Measurements from ENCODE around the gene FSD2. TPM values are rescaled to one million over a fixed set of nuclear protein-coding genes. Genes with fewer than 3 reads are reported as not detected.

Gene FSD2
- total and polyA plus RNA-seq, 10 donors = 0.02 to 0.03 (median 0.02) TPM; not detected in 7

GRCh38 chr15:82737975-82738374, 67.9 kb downstream of the FSD2 start:
- no peak overlapping the region for H3K27ac ChIP-seq
- WGBS, 5 donors = 87 to 99% (median 96%) methylated on average over 2 of the region's 2 CpGs
- no peak overlapping the region for H3K4me3 ChIP-seq
- H3K36me3 ChIP-seq = peaks cover 0 to 51% (median 13%) of the 10 kb centered on the region in 6 donors
- TF ChIP-seq POLR2A (IDR thresholded peaks at IDR 0.05) (no peak), CTCF (IDR thresholded peaks at IDR 0.05 in 8 of 11, conservative IDR thresholded peaks at IDR 0.05 in 3 of 11) (no peak), POLR2AphosphoS5 (IDR thresholded peaks at IDR 0.05) (no peak)
- intact Hi-C loops (cut with DNase I; ENCODE audit: low total_unique reads) = no loop called here
- H3K4me1 ChIP-seq = no peaks in the 10 kb centered on the region
- H3K9me3 ChIP-seq = no peaks in the 10 kb centered on the region
- no peaks in the 10 kb centered on the region for H3K27me3 ChIP-seq (replicated peaks in 1 of 7)
- DNase-seq = no peak

DNA sequence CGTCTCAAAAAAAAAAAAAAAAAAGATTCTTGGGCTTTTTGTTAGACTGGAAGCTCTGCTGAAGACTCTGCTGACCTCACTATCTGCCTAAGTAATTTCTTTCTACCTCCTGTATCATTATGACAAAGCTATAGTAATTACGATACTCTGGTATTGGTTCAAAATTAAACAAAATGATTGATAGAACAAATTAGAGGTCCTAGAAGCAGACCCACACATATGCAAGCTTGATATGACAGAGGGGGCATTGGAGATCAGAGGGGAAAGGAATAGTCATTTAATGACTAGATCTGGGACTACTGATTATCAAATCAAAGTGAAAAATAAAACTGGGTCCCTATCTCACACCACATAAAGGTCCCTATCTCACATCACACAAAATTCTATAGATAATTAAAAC, 74.3 kb downstream of the FSD2 start:
- Histone ChIP-seq H3K27me3 (replicated peaks in 1 of 7) (no peaks in the 10 kb centered on the region), H3K4me1 (no peaks in the 10 kb centered on the region), H3K36me3 (peaks cover 0 to 59% (median 8%) of the 10 kb centered on the region in 6 donors), H3K9me3 (no peaks in the 10 kb centered on the region), H3K4me3 (no peak overlapping the region), H3K27ac (no peak overlapping the region)
- intact Hi-C loops (cut with DNase I; ENCODE audit: low total_unique reads) = no loop called here
- TF ChIP-seq CTCF (IDR thresholded peaks at IDR 0.05 in 8 of 11, conservative IDR thresholded peaks at IDR 0.05 in 3 of 11) = no peak
- TF ChIP-seq POLR2AphosphoS5 (IDR thresholded peaks at IDR 0.05) = no peak
- WGBS, 5 donors = 78 to 98% (median 89%) methylated on average over 2 of the region's 2 CpGs
- no peak for DNase-seq

DNA sequence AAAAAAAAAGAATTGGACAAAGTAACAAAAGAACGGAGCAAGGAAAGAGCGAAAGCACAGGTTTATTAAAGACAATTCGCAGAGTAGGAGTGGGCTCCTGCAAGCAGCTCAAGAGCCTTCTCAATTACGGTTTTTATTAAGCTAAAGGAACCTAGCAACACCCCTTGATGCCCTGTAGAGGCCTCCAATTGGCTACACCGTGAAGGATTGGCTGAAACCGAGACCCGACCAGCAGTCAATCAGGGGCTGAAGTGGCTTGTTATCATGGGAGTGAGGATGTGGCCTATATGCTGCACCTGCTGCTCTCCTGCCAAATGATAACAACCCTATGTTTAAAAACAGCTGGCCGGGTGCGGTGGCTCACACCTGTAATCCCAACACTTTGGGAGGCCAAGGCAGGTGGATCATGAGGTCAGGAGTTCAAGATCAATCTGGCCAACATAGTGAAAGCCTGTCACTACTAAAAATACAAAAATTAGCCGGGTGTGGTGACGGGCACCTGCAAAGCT, 75.8 kb downstream of the FSD2 start:
- H3K4me3 ChIP-seq = no peak overlapping the region
- intact Hi-C loops (cut with DNase I; ENCODE audit: low total_unique reads) = no loop called here
- 77 to 97% (median 94%) methylated on average over 10 to 11 of the region's 11 CpGs for WGBS, 5 donors

DNA sequence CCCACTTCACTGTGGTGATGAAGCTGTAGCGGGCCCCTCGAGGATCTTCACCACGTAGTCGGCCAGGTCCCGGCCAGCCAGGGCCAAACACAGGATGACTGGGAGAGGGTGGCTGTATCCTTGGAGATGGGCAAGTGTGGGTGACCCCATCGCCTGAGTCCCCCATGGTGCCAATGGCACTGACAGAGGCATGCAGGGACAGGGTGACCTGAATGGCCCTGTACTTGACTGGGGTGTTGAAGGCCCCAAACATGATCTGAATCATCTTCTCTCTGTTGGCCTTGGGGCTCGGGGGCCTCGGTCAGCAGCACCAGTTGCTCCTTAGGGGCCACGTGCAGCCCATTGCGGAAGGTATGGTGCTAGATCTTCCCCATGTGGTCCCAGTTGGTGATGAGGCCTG, 79.1 kb downstream of the FSD2 start:
- TF ChIP-seq POLR2A (IDR thresholded peaks at IDR 0.05) (no peak), CTCF (IDR thresholded peaks at IDR 0.05 in 8 of 11, conservative IDR thresholded peaks at IDR 0.05 in 3 of 11) (no peak), POLR2AphosphoS5 (IDR thresholded peaks at IDR 0.05) (no peak)
- no peaks in the 10 kb centered on the region for H3K4me1 ChIP-seq
- H3K27ac ChIP-seq = no peak overlapping the region
- H3K36me3 ChIP-seq = peaks cover 0 to 18% (median 0%) of the 10 kb centered on the region in 6 donors
- WGBS, 5 donors = 93 to 96% (median 94%) methylated on average over 8 to 10 of the region's 10 CpGs
- DNase-seq = no peak
- no peaks in the 10 kb centered on the region for H3K9me3 ChIP-seq
- intact Hi-C loops (cut with DNase I; ENCODE audit: low total_unique reads) = no loop called here
- H3K4me3 ChIP-seq = no peak overlapping the region
- peaks cover 0 to 2% (median 0%) of the 10 kb centered on the region in 7 donors for H3K27me3 ChIP-seq (replicated peaks in 1 of 7)

More for the DNA sequence above, 75.8 kb downstream of the FSD2 start:
- no peak overlapping the region for H3K27ac ChIP-seq
- no peak for DNase-seq
- H3K36me3 ChIP-seq = peaks cover 0 to 45% (median under 1%) of the 10 kb centered on the region in 6 donors
- no peaks in the 10 kb centered on the region for H3K27me3 ChIP-seq (replicated peaks in 1 of 7)
- H3K9me3 ChIP-seq = no peaks in the 10 kb centered on the region
- H3K4me1 ChIP-seq = no peaks in the 10 kb centered on the region
- no peak for TF ChIP-seq POLR2AphosphoS5 (IDR thresholded peaks at IDR 0.05)
- TF ChIP-seq CTCF (IDR thresholded peaks at IDR 0.05 in 8 of 11, conservative IDR thresholded peaks at IDR 0.05 in 3 of 11) = no peak
- TF ChIP-seq POLR2A (IDR thresholded peaks at IDR 0.05) = no peak
